GM12878 (cell line): ENCODE measurements around the gene PCBD2.

ENCODE experiments used
- BCL11A ChIP-seq: IDR thresholded peaks from 2 replicates; pipeline ENCODE4 v1.6.1; 2011; ENCODE audit warnings: low read depth, low read length
- DPF2 ChIP-seq: fragments of 450-650 bp; IDR thresholded peaks from 2 replicates; pipeline ENCODE4 v1.6.1; 2017; ENCODE audit warnings: mild to moderate bottlenecking
- EP300 ChIP-seq, 2 experiments: fragments of 150-350 bp in 1 of 2; IDR thresholded peaks; 2 replicates each; pipeline ENCODE4 v1.6.1; 2011 to 2012; ENCODE audit warnings: low read depth in 2 of 2, low read length in 2 of 2, borderline replicate concordance in 1 of 2, improper control_type of control experiment in 1 of 2, inconsistent platforms in 1 of 2; ENCODE audit not compliant: control insufficient read depth in 1 of 2
- GABPA ChIP-seq: IDR thresholded peaks from 2 replicates; pipeline ENCODE4 v1.6.1; 2014; ENCODE audit warnings: antibody characterized with exemption, low read depth, mild to moderate bottlenecking, inconsistent platforms
- MTA3 ChIP-seq: IDR thresholded peaks from 2 replicates; pipeline ENCODE4 v1.6.1; 2012; ENCODE audit warnings: low read length, inconsistent platforms, borderline replicate concordance
- NFXL1 ChIP-seq: fragments of 450-650 bp; IDR thresholded peaks from 2 replicates; pipeline ENCODE4 v1.6.1; 2017; ENCODE audit warnings: antibody characterized with exemption, mild to moderate bottlenecking, borderline replicate concordance
- POLR2A ChIP-seq: IDR thresholded peaks from 2 replicates; pipeline ENCODE4 v1.6.1; 2011; ENCODE audit warnings: low read depth, mild to moderate bottlenecking, low read length
- RAD21 ChIP-seq: IDR thresholded peaks from 2 replicates; pipeline ENCODE4 v1.6.1; 2011; ENCODE audit warnings: mild to moderate bottlenecking, low read depth, low read length, moderate library complexity; ENCODE audit not compliant: insufficient read depth
- SREBF2 ChIP-seq: IDR thresholded peaks from 2 replicates; pipeline ENCODE4 v1.6.1; 2012; ENCODE audit warnings: mild to moderate bottlenecking, low read length
- TCF12 ChIP-seq: IDR thresholded peaks from 2 replicates; pipeline ENCODE4 v1.6.1; 2011; ENCODE audit warnings: low read depth, mild to moderate bottlenecking, low read length
- ZNF384 ChIP-seq: IDR thresholded peaks from 2 replicates; pipeline ENCODE4 v1.6.1; 2012; ENCODE audit warnings: low read depth, mild to moderate bottlenecking, low read length, improper control_type of control experiment, borderline replicate concordance
- ZSCAN29 ChIP-seq: fragments of 450-650 bp; IDR thresholded peaks from 2 replicates; pipeline ENCODE4 v1.6.1; 2017; ENCODE audit warnings: mild to moderate bottlenecking, moderate library complexity
- TF ChIP-seq, protein P1 (sequence below), 3 experiments: IDR thresholded peaks in 2 of 3; conservative IDR thresholded peaks in 1 of 3; 2 replicates each; pipeline ENCODE4 v1.5.1; 2011; ENCODE audit warnings: low read depth in 3 of 3, low read length in 3 of 3, mild to moderate bottlenecking in 3 of 3, control low read depth in 2 of 3, moderate library complexity in 2 of 3, inconsistent platforms in 1 of 3, mixed read lengths in 1 of 3; ENCODE audit not compliant: control insufficient read depth in 2 of 3, insufficient read depth in 1 of 3; ENCODE audit errors: extremely low read depth in 1 of 3
- TF ChIP-seq, protein P2 (sequence below): fragments of 450-650 bp; IDR thresholded peaks from 2 replicates; pipeline ENCODE4 v1.6.1; 2017; ENCODE audit warnings: mild to moderate bottlenecking

DNA sequence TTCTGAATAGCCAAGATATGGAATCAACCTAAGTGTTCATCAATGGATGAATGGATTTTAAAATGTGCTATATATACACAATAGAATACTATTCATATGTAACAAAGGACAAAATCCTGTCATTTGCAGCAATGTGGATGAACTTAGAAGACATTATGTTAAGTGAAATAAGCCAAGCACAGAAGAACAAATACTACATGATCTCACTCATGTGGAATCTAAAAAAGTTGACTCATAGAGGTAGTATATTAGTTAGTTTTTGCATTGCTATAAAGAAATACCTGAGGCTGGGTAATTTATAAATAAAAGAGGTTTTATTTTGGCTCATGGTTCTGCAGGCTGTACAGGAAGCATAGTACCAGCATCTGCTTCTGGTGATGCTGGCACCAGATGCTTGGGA lies 70.9 kb downstream of the PCBD2 start:
- TF ChIP-seq TCF12 (no peak), EP300 (IDR thresholded peaks at IDR 0.05; ENCODE audit: borderline replicate concordance in 1 of 2, control insufficient read depth in 1 of 2, low read depth in 2 of 2, low read length in 2 of 2) (no peak), SREBF2 (no peak), GABPA (no peak), BCL11A (no peak), ZSCAN29 (no peak), POLR2A (no peak), ZNF384 (no peak), DPF2 (no peak), NFXL1 (no peak), MTA3 (no peak), RAD21 (no peak)
- TF ChIP-seq, protein P1, sequence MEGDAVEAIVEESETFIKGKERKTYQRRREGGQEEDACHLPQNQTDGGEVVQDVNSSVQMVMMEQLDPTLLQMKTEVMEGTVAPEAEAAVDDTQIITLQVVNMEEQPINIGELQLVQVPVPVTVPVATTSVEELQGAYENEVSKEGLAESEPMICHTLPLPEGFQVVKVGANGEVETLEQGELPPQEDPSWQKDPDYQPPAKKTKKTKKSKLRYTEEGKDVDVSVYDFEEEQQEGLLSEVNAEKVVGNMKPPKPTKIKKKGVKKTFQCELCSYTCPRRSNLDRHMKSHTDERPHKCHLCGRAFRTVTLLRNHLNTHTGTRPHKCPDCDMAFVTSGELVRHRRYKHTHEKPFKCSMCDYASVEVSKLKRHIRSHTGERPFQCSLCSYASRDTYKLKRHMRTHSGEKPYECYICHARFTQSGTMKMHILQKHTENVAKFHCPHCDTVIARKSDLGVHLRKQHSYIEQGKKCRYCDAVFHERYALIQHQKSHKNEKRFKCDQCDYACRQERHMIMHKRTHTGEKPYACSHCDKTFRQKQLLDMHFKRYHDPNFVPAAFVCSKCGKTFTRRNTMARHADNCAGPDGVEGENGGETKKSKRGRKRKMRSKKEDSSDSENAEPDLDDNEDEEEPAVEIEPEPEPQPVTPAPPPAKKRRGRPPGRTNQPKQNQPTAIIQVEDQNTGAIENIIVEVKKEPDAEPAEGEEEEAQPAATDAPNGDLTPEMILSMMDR (IDR thresholded peaks at IDR 0.05 in 2 of 3, conservative IDR thresholded peaks at IDR 0.05 in 1 of 3; ENCODE audit: control insufficient read depth in 2 of 3, extremely low read depth in 1 of 3, insufficient read depth in 1 of 3, low read depth in 3 of 3, low read length in 3 of 3), result no peak
- TF ChIP-seq, protein P2, sequence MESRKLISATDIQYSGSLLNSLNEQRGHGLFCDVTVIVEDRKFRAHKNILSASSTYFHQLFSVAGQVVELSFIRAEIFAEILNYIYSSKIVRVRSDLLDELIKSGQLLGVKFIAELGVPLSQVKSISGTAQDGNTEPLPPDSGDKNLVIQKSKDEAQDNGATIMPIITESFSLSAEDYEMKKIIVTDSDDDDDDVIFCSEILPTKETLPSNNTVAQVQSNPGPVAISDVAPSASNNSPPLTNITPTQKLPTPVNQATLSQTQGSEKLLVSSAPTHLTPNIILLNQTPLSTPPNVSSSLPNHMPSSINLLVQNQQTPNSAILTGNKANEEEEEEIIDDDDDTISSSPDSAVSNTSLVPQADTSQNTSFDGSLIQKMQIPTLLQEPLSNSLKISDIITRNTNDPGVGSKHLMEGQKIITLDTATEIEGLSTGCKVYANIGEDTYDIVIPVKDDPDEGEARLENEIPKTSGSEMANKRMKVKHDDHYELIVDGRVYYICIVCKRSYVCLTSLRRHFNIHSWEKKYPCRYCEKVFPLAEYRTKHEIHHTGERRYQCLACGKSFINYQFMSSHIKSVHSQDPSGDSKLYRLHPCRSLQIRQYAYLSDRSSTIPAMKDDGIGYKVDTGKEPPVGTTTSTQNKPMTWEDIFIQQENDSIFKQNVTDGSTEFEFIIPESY, result no peak
